CD14-positive monocyte (primary cell): Measurements from ENCODE around the gene MUC3A. TPM values are rescaled to one million over a fixed set of nuclear protein-coding genes. Genes with fewer than 3 reads are reported as not detected.

ENCODE experiments used
- DNase-seq, 3 donors: peaks; one replicate each; pipeline ENCODE4 v3.0.0-alpha.2; 2011 to 2022
- H2AFZ ChIP-seq: 2 replicates; pipeline ENCODE4 v1.6.0; 2012; ENCODE audit warnings: mild to moderate bottlenecking, low read depth, low read length, inconsistent platforms; ENCODE audit not compliant: insufficient read depth, poor library complexity, severe bottlenecking
- H3K27ac ChIP-seq, 2 donors: 1 replicate in 1 of 2; 2 replicates in 1 of 2; pipeline ENCODE4 v1.5.1; 2012 to 2013; ENCODE audit warnings: low read length in 2 of 2, control low read depth in 1 of 2, inconsistent platforms in 1 of 2, low read depth in 1 of 2, mild to moderate bottlenecking in 1 of 2
- H3K27me3 ChIP-seq, 2 donors: one replicate each; pipeline versions ENCODE4 v1.6.0 to v1.6.1; 2011 to 2013; ENCODE audit warnings: low read length in 2 of 2; ENCODE audit not compliant: control insufficient read depth in 2 of 2, insufficient read depth in 2 of 2
- H3K36me3 ChIP-seq, 2 donors: replicated peaks in 1 of 2; 1 replicate in 1 of 2; 2 replicates in 1 of 2; pipeline versions ENCODE4 v1.5.1 to v1.6.1; 2012 to 2013; ENCODE audit warnings: low read length in 2 of 2, control low read depth in 1 of 2, inconsistent platforms in 1 of 2, mild to moderate bottlenecking in 1 of 2; ENCODE audit not compliant: insufficient read depth in 2 of 2, control insufficient read depth in 1 of 2
- H3K4me1 ChIP-seq, 2 donors: 1 replicate in 1 of 2; 2 replicates in 1 of 2; pipeline versions ENCODE4 v1.5.1 to v1.6.1; 2012 to 2013; ENCODE audit warnings: low read length in 2 of 2, control low read depth in 1 of 2, inconsistent platforms in 1 of 2, mild to moderate bottlenecking in 1 of 2, moderate library complexity in 1 of 2; ENCODE audit not compliant: insufficient read depth in 2 of 2, control insufficient read depth in 1 of 2
- H3K4me2 ChIP-seq: replicated peaks from 2 replicates; pipeline ENCODE3; 2012; ENCODE audit warnings: low read length, moderate library complexity, mild to moderate bottlenecking; ENCODE audit not compliant: poor library complexity, severe bottlenecking; ENCODE audit errors: extremely low read depth
- H3K4me3 ChIP-seq, 3 experiments: fragments of 200-600 bp in 1 of 3; sonication (generic) in 1 of 3; replicated peaks in 1 of 3; 1 replicate in 2 of 3; 2 replicates in 1 of 3; pipeline ENCODE4 v1.5.1; 2011 to 2013; ENCODE audit warnings: low read length in 3 of 3, mild to moderate bottlenecking in 3 of 3, control low read depth in 2 of 3, low read depth in 2 of 3, inconsistent platforms in 1 of 3, moderate library complexity in 1 of 3
- H3K79me2 ChIP-seq: 2 replicates; pipeline ENCODE4 v1.6.0; 2012; ENCODE audit warnings: mild to moderate bottlenecking, control low read depth, inconsistent platforms, low read length, moderate library complexity; ENCODE audit not compliant: insufficient read depth
- H3K9ac ChIP-seq: 2 replicates; pipeline ENCODE4 v1.6.0; 2017; ENCODE audit warnings: low read length, mild to moderate bottlenecking; ENCODE audit not compliant: insufficient read depth, poor library complexity, severe bottlenecking
- H3K9me3 ChIP-seq, 2 donors: replicated peaks in 1 of 2; 1 replicate in 1 of 2; 2 replicates in 1 of 2; pipeline versions ENCODE4 v1.5.1 to v1.6.1; 2012 to 2013; ENCODE audit warnings: low read length in 2 of 2, control low read depth in 1 of 2; ENCODE audit not compliant: control insufficient read depth in 1 of 2, insufficient read depth in 1 of 2
- H4K20me1 ChIP-seq: 2 replicates; pipeline ENCODE4 v1.6.0; 2012; ENCODE audit warnings: mild to moderate bottlenecking, low read length, control low read depth, moderate library complexity; ENCODE audit not compliant: insufficient read depth
- H3K27ac Mint-ChIP-seq, 7 donors: one replicate each; pipeline ENCODE4 v1.8.0; 2020; ENCODE audit warnings: mild to moderate bottlenecking in 7 of 7, mixed read lengths in 7 of 7, moderate library complexity in 6 of 7, inconsistent platforms in 2 of 7
- H3K27me3 Mint-ChIP-seq, 3 donors: one replicate each; pipeline ENCODE4 v1.8.0; 2021 to 2022; ENCODE audit warnings: low read depth in 3 of 3, mild to moderate bottlenecking in 3 of 3, mixed read lengths in 3 of 3, moderate library complexity in 3 of 3, inconsistent platforms in 1 of 3
- H3K36me3 Mint-ChIP-seq, 2 donors: one replicate each; pipeline ENCODE4 v1.8.0; 2020; ENCODE audit warnings: mixed read lengths in 2 of 2, inconsistent platforms in 1 of 2, mild to moderate bottlenecking in 1 of 2
- H3K4me1 Mint-ChIP-seq: one replicate; pipeline ENCODE4 v1.8.0; 2020; ENCODE audit warnings: mild to moderate bottlenecking, mixed read lengths
- H3K4me3 Mint-ChIP-seq, 2 donors: one replicate each; pipeline ENCODE4 v1.8.0; 2020; ENCODE audit warnings: mild to moderate bottlenecking in 2 of 2, mixed read lengths in 2 of 2, moderate library complexity in 1 of 2
- H3K9me3 Mint-ChIP-seq, 7 donors: one replicate each; pipeline ENCODE4 v1.8.0; 2020 to 2022; ENCODE audit warnings: mixed read lengths in 7 of 7, mild to moderate bottlenecking in 6 of 7, moderate library complexity in 6 of 7, inconsistent platforms in 2 of 7
- CTCF ChIP-seq: fragments of 200-600 bp; IDR thresholded peaks from one replicate; pipeline ENCODE4 v1.8.0; 2022; ENCODE audit warnings: antibody characterized with exemption, mild to moderate bottlenecking
- WGBS: methylation state at CpG from one replicate; pipeline ENCODE4 v1.1.5; 2013; ENCODE audit warnings: missing lambda C conversion rate; ENCODE audit not compliant: insufficient coverage; 5-methylcytosine and 5-hydroxymethylcytosine counted together
- intact Hi-C, 2 donors: fragments of 100-400 bp; cut with micrococcal nuclease; formaldehyde crosslinking; loops; one replicate each; pipeline versions ENCODE4 v1.15.0 to v1.15.1; 2023
- polyA plus RNA-seq, 3 donors: library from polyadenylated mRNA; depleted of rRNA in 1 of 3; unstranded in 2 of 3; stranded (reverse) in 1 of 3; fragments of 300-500 nt in 2 of 3; fragments of >200 nt in 1 of 3; fragmentation: Illumina TruSeq in 2 of 3; gene quantifications; 1 replicate in 2 of 3; 2 replicates in 1 of 3; pipeline ENCODE4 v1.2.3, GENCODE V29; 2012 to 2021

The MUC3A gene
- polyA plus RNA-seq, 3 donors = not detected

- Histone ChIP-seq H3K9ac (no peak overlapping the region), H2AFZ (no peak overlapping the region), H3K4me1 (no peaks in the 10 kb centered on the region), H4K20me1 (no peaks in the 10 kb centered on the region), H3K9me3 (no peaks in the 10 kb centered on the region), H3K79me2 (no peaks in the 10 kb centered on the region), H3K36me3 (no peaks in the 10 kb centered on the region), H3K27ac (no peak overlapping the region), H3K4me3 (no peak overlapping the region), H3K4me2 (no peak overlapping the region), H3K27me3 (peaks cover 0 to 26% of the 10 kb centered on the region in 2 donors)
- peaks cover 0 to 12% (median 6%) of the 10 kb centered on the region in 7 donors for H3K9me3 Mint-ChIP-seq
- no peaks in the 10 kb centered on the region for H3K36me3 Mint-ChIP-seq
- intact Hi-C loops = no loop called here
- H3K4me3 Mint-ChIP-seq = no peak overlapping the region
- no peak for DNase-seq
- peaks cover 23 to 39% (median 27%) of the 10 kb centered on the region in 3 donors for H3K27me3 Mint-ChIP-seq
- no peak for TF ChIP-seq CTCF
- WGBS = 92% methylated on average over 3 of the region's 5 CpGs
- no peaks in the 10 kb centered on the region for H3K4me1 Mint-ChIP-seq
- no peak overlapping the region for H3K27ac Mint-ChIP-seq
Observed at GRCh38 chr7:100947792-100948191, 1.5 kb upstream of the MUC3A start.

- Histone ChIP-seq H3K36me3 (no peaks in the 10 kb centered on the region), H4K20me1 (no peaks in the 10 kb centered on the region), H2AFZ (no peak overlapping the region), H3K9me3 (no peaks in the 10 kb centered on the region), H3K4me3 (no peak overlapping the region), H3K4me2 (no peak overlapping the region), H3K9ac (no peak overlapping the region), H3K27ac (no peak overlapping the region), H3K27me3 (peaks cover 0 to 26% of the 10 kb centered on the region in 2 donors), H3K4me1 (no peaks in the 10 kb centered on the region), H3K79me2 (no peaks in the 10 kb centered on the region)
- intact Hi-C loops = no loop called here
- Mint-ChIP-seq H3K9me3 (peaks cover 0 to 2% (median 0%) of the 10 kb centered on the region in 7 donors), H3K4me3 (peak overlapping the region in 1 of 2 donors; percentile 12), H3K4me1 (no peaks in the 10 kb centered on the region), H3K27ac (no peak overlapping the region), H3K27me3 (peaks cover 18 to 25% (median 19%) of the 10 kb centered on the region in 3 donors), H3K36me3 (no peaks in the 10 kb centered on the region)
- no peak for TF ChIP-seq CTCF
- no peak for DNase-seq
- WGBS = 47% methylated on average over 13 of the region's 15 CpGs
Observed at GRCh38 chr7:100949933-100950443, 654 bp downstream of the MUC3A start.
